Hypothalamus (tissue), 51 donors: ENCODE measurements around the gene KLF15.
A peak's percentile ranks its signal among the peaks of the same experiment; 100 is the strongest.

Source experiments
- DNase-seq, 51 donors: peaks; one replicate each; lab custom pipeline; 2025; lab: John Stamatoyannopoulos, UW

KLF15 gene

DNA sequence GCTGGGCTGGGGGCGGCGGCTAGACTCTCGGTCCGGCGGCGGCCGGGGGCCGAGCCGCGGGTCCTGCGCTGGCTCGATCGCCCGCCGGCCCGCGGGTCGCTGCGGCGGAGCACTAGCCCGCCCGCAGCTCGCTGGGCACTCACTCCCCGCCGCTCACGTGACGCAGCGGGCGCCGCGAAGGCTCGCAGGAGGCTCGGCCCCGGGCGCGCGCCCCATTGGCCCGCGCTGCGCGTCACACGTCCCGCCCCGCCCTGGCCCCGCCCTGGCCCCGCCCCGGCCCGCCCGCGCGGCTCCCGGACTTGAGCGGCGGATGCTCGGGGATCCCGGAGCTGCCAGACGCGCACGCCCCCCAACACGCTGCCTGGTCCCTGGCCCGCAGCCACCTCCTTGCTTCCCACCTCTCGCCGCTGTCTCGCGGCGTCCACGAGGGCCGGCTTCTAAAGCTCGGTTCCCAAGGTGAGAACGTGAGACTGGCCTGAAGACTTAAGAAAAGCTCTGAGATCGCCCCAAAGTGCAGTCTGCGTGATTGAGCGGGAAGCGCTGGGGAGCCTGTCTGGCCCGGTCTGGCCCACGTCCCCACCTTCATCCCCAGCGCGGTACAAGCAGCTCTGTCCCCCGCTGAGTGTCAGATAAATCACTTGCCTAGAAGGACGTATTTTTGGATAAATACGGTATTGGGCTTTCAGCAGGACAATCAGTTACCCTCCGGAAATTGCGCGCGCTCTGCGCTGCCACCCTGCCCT is at the start of gene KLF15:
KLF15 (minus strand) TSS at position 114 of the 743 bp plus-strand sequence. CDS start 4,486 bp downstream, outside the sequence.
- peak; percentile 26 to 97 (median 86) for DNase-seq

DNA sequence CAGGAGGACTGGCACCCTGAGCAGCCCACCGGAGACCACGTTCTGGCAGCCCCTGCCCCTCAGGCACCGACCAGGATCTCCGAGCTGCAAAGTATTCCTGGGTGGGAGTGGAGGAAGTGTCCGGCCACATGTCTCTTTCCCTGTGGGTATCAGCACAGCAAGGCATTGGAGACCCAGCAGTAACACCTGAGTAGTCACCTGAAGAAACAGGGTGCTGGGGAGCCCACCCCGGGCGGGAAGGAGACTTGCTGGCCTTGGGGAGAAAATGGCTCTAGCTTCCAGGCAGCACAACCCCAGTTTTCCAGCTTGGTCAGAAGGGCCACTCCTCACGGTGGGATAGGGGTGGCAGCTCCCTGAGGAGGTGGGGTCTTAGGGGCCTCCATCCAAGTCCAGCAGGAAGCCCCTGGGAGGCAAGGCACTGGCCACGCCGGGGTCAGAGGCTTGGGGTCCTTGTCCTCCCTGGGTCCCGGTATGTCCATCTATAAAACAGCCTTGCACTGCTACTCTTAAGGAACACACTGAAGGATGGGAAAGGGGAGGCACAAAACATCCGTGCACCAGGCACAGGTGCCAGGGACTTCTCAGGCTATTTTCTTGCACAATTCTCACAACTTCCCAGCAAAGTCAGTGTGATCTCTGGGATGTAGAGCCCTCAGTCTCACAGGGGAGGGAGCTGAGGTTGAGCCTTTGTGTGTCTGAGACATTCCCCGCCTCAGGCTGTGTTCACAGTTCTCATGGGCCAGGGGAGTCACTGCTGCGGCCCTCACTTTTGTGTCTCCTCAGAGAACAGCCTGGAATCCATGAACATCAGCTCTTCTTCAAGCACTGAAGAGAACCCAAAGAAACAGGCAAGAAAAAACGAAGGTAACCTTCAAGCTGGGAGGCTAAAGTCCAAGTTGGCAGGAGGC is 49.4 kb upstream of the KLF15 start:
- DNase-seq = no peak

DNA sequence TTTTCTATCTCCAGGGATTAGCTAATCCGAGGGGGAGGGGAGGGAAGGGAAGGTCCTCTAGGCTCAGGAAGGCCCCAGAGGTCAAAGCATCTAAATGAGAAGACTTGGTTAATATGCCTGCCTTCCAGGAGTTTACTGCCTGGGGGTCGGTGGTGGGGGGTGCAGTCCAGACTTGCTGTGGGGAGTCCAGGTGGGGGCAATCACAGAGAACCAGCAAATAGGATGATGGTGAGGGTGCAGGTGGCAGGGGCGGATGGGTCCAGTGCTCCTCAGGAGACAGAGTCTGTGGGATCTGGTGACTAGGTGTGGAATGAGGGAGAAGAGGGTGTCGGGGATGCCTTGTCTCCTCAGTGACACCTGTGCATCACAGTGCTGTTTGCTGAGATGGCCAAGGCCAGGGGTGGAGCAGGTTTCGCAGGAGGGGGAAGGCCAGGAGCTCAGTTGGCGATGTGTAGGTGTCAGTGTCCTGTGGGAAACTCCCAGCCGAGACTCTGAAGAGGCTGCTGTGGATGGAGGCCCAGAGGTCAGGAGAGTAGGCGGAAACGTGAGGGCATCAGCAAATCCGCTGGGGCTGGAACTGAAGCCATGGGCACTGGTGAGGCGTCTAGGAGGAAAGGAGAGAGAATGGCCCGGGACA is 45.6 kb upstream of the KLF15 start:
- DNase-seq = no peak

DNA sequence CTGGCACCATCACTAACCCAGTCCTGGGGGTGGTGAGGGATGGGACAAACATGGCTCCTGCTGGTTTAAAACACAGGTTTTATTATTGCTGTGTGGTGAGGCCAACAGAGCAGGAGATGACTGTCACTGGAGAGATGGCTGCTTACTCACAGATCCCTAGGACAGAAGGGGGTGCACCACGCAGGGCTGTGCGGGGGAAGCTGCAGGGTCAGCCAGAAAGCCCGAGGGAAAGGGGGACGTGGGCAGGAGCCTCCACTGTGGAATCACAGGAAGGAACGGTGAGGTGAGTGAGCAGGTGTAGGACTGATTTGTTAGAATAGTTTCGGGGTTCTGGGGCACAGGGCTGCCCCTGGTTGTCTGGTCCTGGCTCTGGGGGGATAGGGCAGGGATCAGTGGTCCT is 45.0 kb upstream of the KLF15 start:
- DNase-seq = no peak

DNA sequence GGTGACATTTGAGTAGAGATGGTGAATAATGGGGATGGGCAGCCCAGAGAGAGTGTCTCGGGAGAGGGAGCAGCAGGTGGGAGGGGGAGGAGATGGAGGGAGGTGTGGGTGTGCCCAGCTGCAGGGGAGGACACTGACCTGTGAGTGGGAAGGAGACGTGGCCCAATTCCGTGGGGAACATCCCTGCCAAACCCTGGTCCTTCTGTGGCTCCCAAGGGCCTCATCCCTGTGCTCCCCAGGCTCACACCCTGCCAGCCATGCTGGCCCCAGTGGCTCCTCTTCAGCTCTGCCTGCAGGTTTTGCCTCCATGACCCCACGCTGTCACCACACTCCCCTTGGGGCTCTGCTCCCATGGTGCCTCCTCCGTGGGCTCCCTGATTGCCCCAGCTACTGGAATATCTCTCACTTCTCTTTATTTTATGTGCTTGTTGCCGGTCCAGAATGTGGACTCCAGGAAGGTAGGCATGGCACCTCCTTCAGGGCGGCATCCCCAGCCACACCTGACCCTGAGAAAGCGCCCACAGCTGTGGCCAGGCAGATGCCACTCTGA is 44.5 kb upstream of the KLF15 start:
- DNase-seq = no peak

DNA sequence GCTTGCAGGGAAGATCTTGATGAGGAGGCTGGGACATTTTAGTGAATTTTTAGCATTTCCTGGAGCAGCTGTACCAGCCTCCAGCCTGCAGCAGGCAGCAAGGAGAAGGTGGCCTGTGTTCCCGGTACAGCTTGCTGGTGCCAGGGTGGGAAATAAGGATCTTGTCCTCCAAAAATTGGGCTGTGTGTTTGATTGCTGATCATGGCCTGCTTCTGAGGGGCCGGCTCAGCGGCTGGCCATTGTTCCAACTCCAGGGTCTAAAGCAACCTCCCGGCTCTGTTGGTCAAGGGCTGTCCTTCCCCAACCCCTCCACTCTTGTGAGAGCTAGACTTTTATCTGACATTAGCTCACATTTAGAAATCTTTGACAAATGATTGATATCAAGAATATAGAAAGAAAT is 42.5 kb upstream of the KLF15 start:
- no peak for DNase-seq

DNA sequence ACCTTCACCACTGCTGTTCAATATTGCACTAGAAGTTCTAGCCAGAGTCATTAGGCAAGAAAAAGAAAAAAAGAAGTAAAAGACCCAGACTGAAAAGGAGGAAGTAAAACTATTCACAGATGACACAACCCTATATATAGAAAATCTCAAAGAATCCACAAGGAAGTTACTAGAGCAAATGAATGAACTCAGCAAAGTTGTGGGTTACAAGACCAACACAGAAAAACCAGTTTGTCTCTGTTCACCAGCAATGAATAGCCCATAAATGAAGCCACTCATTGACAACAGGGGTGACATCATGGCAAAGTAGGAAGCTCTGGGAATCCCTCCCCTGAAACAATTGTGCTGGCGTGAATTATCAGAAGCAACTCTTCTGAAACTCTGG is 42.1 kb upstream of the KLF15 start:
- no peak for DNase-seq

DNA sequence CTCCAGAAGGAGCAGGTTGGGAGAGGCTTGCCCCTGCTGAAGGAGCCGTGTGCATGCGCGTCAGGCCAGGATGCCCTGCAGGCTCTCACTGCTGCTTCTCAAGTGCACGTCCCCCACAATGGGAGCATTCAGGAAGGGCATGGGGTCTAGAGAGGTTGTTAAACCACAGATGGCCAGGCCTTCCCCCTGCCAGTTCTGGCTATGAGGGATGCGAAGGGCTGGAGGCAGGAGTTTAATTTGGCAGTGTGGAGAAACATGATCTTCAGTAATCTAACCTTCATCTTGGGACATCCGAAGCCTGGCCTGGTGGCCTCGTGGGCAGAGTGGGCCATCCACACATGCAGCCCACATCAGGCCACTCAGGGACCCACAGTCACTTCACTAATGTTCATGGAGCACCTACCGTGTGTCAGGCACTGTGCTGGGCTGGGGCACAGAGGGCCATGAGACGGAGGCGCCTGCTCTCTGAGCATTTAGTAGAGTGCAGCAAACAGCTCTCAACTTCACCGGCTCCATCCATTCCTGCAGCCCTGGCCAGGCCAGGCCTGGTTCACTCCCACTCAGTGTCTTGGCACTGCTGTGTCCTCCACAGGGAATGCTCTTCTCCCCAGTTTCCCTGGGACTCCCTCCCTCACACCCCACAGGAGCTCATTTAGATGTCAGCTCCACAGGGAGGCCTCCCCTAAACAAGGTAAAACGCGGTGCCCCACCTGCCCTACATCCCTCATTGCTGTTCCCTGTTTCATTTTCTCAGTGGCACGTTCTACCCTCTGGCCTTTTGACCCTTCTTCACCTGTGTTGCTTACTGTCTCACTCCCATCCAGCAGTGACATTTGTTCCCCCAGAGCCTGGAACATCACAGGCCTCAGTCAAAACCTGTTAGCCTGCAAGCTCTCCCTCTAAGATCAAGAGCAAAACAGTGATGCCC is 41.5 kb upstream of the KLF15 start:
- no peak for DNase-seq

DNA sequence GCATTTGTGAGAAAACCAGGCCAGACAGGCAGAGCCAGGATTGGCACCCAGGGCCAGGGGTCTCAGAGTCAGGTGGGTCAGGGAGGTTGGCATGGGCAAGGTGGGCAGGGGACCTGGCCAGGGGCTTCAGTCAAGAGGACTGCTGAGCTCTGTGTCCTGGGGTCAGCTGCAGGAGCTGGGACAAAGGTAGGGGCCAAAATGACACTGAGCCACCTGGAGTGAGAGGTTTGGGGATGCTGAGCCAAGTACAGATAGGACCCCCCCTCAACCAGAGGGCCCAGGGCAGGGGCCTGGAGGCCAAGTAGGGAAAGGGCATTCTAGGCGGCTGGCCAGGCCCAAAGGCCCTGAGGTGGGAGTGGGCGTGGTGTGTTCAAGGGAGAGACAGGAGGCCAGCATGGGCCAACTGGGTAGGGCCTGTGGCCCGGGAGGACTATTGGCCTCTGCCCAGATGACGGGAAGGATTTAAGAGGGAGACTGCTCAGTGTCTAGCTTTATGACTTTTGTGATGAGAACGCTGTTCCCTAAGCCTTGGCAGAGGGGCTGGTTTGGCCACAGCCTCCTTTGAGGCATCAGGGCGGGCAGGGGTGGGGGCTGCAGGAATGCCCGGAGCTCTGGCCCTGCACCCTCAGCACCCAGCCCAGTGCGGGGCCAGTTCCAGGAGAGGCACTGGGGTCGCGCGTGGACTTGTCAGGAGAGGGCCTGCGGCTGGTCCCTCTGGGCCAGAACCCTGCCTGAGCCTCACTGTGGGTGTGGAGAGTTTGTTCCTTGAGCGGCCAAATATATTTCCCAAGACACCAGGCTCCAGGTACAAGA is 40.6 kb upstream of the KLF15 start:
- DNase-seq = no peak

DNA sequence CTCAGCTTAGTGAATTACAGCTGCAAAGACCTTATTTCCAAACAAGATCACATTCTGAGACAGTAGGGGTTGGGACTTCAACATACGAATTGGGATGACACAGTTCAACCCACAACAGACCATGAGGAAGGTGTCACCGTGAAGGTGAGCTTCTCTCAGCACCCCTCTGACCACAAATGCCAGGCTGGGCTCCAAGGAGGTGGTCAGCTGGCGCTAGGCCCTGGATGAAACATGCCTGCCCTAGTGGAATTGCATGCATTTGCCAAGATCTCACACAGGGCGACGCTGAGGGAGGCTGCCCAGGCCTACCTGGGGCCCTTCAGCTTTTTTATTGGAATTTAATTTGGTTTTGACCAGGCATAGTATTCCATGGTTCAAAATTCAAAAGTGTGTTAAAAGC is 39.3 kb upstream of the KLF15 start:
- no peak for DNase-seq

DNA sequence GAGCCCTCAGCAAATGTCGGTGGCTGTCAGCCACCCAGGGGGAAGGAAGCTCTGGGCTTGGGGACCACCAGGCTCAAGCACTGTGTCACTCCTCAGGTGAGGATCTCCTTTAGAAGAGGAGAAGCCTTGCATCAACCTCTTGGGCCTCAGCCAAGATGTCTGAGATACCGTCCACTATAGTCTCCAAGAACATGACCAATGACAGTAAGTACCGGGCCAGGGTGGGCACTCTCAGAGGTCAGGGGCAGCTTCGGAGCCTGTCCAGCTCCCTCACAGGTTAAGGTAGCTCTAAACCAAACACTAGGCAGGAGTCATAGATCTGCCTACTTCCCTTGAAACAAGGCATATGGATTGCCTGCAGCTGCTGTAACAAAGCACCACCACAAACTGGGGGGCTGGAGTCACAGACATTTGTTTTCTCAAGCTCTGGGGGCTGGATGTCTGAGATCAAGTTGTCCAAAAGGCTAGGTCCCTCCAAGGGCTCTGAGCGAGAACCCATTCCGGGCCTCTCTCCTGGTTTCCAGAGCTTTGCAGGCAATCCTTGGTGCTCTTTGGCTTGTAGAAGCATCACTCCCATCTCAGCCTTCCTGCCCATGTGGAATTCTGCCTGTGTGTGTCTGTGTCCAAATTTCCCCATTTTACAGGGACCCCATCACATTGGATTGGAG is 38.8 kb upstream of the KLF15 start:
- no peak for DNase-seq

DNA sequence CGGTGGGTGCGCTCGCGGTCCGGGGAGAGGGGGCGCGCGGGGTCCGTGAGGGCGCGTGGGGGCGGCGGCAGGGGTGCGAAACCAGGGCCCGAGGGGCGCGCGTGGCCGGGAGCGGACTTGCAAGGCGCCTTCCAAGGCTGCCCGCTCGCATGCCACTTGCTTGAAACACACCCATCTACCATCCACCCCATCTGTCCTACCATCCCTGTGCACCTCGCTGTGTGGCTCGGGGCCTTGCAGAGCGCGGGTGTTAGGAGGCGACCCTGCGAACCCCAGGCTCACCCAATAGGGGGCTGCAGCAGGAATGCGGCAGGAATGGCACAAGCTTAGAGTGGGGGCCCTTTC is 37.7 kb upstream of the KLF15 start:
- peak in 1 of 51 donors; percentile 60 for DNase-seq

DNA sequence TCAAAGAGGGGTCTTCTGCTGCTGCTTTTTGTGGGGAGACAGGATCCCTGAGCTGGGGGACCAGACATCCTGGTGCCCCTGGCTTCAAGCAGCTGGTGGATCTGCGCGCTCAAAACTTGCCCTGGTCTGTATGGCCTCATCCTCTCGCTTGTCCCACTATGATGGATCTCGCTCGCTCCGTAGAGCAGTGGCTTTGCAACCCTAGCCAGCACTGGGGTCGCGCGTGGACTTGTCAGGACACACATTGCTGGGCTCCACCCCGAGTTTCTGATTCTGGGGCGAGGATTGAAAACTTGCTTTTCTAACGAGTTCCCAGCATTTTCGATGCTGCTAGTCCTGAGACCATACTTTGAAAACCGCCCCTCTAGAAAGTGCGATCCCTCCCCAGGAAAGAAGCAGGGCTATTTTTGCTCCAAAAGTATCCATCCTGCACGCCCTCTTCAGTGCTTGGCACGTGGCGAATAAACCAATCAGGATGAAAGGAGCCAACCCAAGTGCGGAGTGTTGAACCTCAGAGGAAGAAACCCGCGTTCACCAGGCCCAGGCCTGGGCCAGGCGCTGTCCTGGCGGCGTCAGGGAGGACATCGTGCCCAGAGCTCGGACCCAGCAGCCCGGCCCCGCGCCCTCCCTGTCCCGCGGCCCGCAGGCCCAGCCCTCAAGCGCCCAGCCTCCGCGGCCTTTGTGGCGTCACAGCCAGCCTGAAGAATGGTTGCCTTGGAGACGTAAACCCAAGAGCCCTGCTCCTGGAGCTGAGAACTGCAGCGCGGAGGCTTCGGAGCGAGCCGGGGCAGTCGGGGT is 37.2 kb upstream of the KLF15 start, which contains the start of gene CFAP100:
CFAP100 (plus strand) TSS at position 731 of the 798 bp plus-strand sequence. CDS start 1,092 bp downstream, outside the sequence.
- peak in 36 of 51 donors; percentile 11 to 79 (median 58) for DNase-seq

DNA sequence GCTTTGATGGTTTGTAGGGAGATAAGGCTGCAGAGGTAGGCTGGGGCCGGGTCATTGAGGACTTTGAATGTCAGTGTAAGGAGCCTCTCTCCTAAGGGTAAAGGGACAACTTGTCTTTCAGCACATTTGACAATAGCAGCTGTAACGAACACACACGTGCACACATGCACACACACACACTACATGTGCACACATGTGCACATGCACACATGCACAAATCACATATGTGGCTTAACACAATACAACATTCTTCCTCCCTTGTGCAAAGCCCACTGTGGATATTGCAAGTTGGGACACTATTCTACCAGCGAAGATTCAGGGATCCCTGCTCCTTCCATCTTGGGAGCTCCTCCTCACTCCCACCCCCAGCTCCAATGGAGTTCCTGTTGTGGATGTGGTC is 36.4 kb upstream of the KLF15 start:
- DNase-seq = no peak

DNA sequence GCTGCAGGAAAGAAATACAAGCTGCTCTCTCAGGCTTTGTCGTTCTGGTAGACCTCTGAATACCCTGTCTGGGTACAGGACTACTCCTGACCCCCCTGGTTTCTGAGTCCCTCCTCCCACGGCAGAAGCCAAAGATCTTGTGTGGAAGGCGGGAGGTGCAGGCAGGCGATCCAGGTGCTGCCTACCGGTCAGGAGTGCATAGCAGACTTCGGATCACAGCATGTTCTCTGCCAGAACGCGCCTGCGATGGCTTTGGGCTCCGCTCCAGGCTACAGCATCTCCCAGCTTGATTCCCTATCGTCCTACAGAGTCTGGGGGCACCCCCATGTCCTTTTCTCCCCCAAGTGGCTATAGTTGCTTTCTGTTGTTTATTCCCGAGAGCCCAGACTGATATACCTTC is 35.0 kb upstream of the KLF15 start:
- DNase-seq = no peak

DNA sequence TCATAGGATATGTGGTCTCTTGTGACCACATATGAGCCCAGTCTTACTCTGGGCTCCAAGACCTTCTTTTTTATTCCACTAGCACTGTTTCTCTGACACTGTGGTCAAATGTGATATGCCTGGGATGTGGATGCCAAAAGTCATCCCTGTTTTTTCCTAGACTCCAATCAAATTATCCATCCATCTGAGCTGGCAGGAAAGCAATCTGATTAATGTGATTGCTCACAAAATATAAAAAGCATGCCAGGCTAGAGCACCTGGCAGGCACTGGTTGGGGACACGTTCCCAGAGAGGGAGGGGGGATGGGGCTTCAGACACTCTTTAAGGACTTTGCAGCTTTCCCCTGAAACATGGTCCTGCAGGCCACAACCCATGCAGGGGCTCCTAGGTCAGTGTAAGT is 34.4 kb upstream of the KLF15 start:
- DNase-seq = no peak

DNA sequence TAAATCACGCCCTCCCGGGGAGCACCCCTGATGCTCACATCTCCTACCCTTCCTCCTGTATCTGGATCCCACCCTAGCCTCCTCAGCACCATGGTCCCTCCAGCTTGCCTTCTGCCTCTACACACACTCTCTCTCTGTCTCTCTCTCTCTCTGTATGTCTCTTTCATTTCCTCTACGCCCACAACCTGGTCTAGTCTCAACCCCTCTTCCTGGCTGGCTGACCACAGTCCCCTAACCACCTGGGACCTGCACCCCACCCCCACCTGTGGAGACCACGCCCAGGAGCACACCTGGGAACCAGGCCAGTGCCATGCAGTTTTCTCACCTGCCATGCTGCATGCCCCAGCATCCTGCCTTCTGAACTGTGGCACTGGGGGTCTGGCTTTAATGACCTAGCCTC is 33.5 kb upstream of the KLF15 start:
- DNase-seq = no peak

DNA sequence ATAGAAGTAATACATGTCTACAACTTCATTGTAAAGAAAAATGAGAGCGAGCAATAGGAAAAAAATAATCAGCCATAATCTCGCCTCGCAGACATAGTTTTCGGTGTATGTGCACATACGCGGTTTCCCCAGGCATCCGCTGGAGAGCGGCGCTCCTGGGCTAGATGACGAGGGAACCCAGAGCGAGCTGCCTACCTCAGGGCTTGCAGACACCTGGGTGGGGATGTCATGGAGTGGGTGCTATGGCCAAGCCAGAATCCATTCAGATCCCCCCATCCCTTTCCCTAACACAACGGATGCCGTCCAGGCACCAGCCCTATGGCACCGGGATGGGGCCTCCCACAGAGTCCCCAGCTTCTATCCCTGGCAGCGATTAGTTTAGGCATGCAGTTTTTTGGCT is 33.0 kb upstream of the KLF15 start:
- DNase-seq = no peak
